ENCODE data around the gene CMIP.

CMIP gene

GRCh38 chr16:81642107-81642436, 197.5 kb downstream of the CMIP start:
- peaks cover 2% of the 10 kb centered on the region for H3K4me1 ChIP-seq (ENCODE audit: control insufficient read depth, insufficient read depth, low read length)
- no peak overlapping the region for H3K9ac ChIP-seq (ENCODE audit: low read depth, low read length)
- no peaks in the 10 kb centered on the region for H3K9me3 ChIP-seq (ENCODE audit: control insufficient read depth, insufficient read depth, low read length)
- H3K36me3 ChIP-seq (ENCODE audit: control insufficient read depth, insufficient read depth, low read length): no peaks in the 10 kb centered on the region
- no peak overlapping the region for H3K27ac ChIP-seq (ENCODE audit: low read depth, low read length)
- no peak overlapping the region for H3K4me3 ChIP-seq (ENCODE audit: low read depth, low read length)
- H3K27me3 ChIP-seq (ENCODE audit: control insufficient read depth, insufficient read depth, low read length): no peaks in the 10 kb centered on the region

- H3K4me1 ChIP-seq (ENCODE audit: control insufficient read depth, insufficient read depth, low read length): peaks cover 7% of the 10 kb centered on the region
- no peaks in the 10 kb centered on the region for H3K36me3 ChIP-seq (ENCODE audit: control insufficient read depth, insufficient read depth, low read length)
- no peak overlapping the region for H3K27ac ChIP-seq (ENCODE audit: low read depth, low read length)
These were observed 198.3 kb downstream of the CMIP start for GRCh38 chr16:81642943-81643342.

GRCh38 chr16:81645266-81645694, 200.7 kb downstream of the CMIP start:
- Histone ChIP-seq H3K9me3 (ENCODE audit: control insufficient read depth, insufficient read depth, low read length) (no peaks in the 10 kb centered on the region), H3K4me3 (ENCODE audit: low read depth, low read length) (no peak overlapping the region), H3K4me1 (ENCODE audit: control insufficient read depth, insufficient read depth, low read length) (peaks cover 7% of the 10 kb centered on the region), H3K9ac (ENCODE audit: low read depth, low read length) (no peak overlapping the region), H3K27me3 (ENCODE audit: control insufficient read depth, insufficient read depth, low read length) (no peaks in the 10 kb centered on the region), H3K27ac (ENCODE audit: low read depth, low read length) (no peak overlapping the region), H3K36me3 (ENCODE audit: control insufficient read depth, insufficient read depth, low read length) (no peaks in the 10 kb centered on the region)

More at GRCh38 chr16:81642943-81643342, 198.3 kb downstream of the CMIP start:
- H3K4me3 ChIP-seq (ENCODE audit: low read depth, low read length): no peak overlapping the region
- H3K27me3 ChIP-seq (ENCODE audit: control insufficient read depth, insufficient read depth, low read length): no peaks in the 10 kb centered on the region
- H3K9ac ChIP-seq (ENCODE audit: low read depth, low read length): no peak overlapping the region
- H3K9me3 ChIP-seq (ENCODE audit: control insufficient read depth, insufficient read depth, low read length): no peaks in the 10 kb centered on the region

- Histone ChIP-seq H3K27ac (ENCODE audit: low read depth, low read length) (no peak overlapping the region), H3K4me3 (ENCODE audit: low read depth, low read length) (no peak overlapping the region), H3K4me1 (ENCODE audit: control insufficient read depth, insufficient read depth, low read length) (peaks cover 13% of the 10 kb centered on the region), H3K9ac (ENCODE audit: low read depth, low read length) (no peak overlapping the region), H3K27me3 (ENCODE audit: control insufficient read depth, insufficient read depth, low read length) (no peaks in the 10 kb centered on the region), H3K36me3 (ENCODE audit: control insufficient read depth, insufficient read depth, low read length) (no peaks in the 10 kb centered on the region), H3K9me3 (ENCODE audit: control insufficient read depth, insufficient read depth, low read length) (no peaks in the 10 kb centered on the region)
These were observed 201.3 kb downstream of the CMIP start for GRCh38 chr16:81645925-81646324.

- no peak overlapping the region for H3K9ac ChIP-seq (ENCODE audit: low read depth, low read length)
- no peaks in the 10 kb centered on the region for H3K36me3 ChIP-seq (ENCODE audit: control insufficient read depth, insufficient read depth, low read length)
These were observed 202.0 kb downstream of the CMIP start for GRCh38 chr16:81646561-81646960.

GRCh38 chr16:81647527-81647926, 202.9 kb downstream of the CMIP start:
- Histone ChIP-seq H3K27me3 (ENCODE audit: control insufficient read depth, insufficient read depth, low read length) (no peaks in the 10 kb centered on the region), H3K27ac (ENCODE audit: low read depth, low read length) (peak overlapping the region; percentile 82), H3K4me3 (ENCODE audit: low read depth, low read length) (no peak overlapping the region), H3K4me1 (ENCODE audit: control insufficient read depth, insufficient read depth, low read length) (peaks cover 29% of the 10 kb centered on the region), H3K36me3 (ENCODE audit: control insufficient read depth, insufficient read depth, low read length) (no peaks in the 10 kb centered on the region), H3K9ac (ENCODE audit: low read depth, low read length) (no peak overlapping the region), H3K9me3 (ENCODE audit: control insufficient read depth, insufficient read depth, low read length) (no peaks in the 10 kb centered on the region)

More at GRCh38 chr16:81646561-81646960, 202.0 kb downstream of the CMIP start:
- H3K27me3 ChIP-seq (ENCODE audit: control insufficient read depth, insufficient read depth, low read length): no peaks in the 10 kb centered on the region
- H3K4me3 ChIP-seq (ENCODE audit: low read depth, low read length): no peak overlapping the region
- no peak overlapping the region for H3K27ac ChIP-seq (ENCODE audit: low read depth, low read length)
- H3K4me1 ChIP-seq (ENCODE audit: control insufficient read depth, insufficient read depth, low read length): peaks cover 20% of the 10 kb centered on the region
- H3K9me3 ChIP-seq (ENCODE audit: control insufficient read depth, insufficient read depth, low read length): no peaks in the 10 kb centered on the region

GRCh38 chr16:81649561-81650184, 205.1 kb downstream of the CMIP start:
- H3K36me3 ChIP-seq (ENCODE audit: control insufficient read depth, insufficient read depth, low read length): peaks cover 8% of the 10 kb centered on the region

GRCh38 chr16:81650281-81650680, 205.7 kb downstream of the CMIP start:
- no peak overlapping the region for H3K27ac ChIP-seq (ENCODE audit: low read depth, low read length)
- peaks cover 9% of the 10 kb centered on the region for H3K36me3 ChIP-seq (ENCODE audit: control insufficient read depth, insufficient read depth, low read length)
- no peak overlapping the region for H3K9ac ChIP-seq (ENCODE audit: low read depth, low read length)
- no peak overlapping the region for H3K4me3 ChIP-seq (ENCODE audit: low read depth, low read length)
- H3K4me1 ChIP-seq (ENCODE audit: control insufficient read depth, insufficient read depth, low read length): peaks cover 38% of the 10 kb centered on the region
- H3K27me3 ChIP-seq (ENCODE audit: control insufficient read depth, insufficient read depth, low read length): no peaks in the 10 kb centered on the region
- no peaks in the 10 kb centered on the region for H3K9me3 ChIP-seq (ENCODE audit: control insufficient read depth, insufficient read depth, low read length)

More at GRCh38 chr16:81649561-81650184, 205.1 kb downstream of the CMIP start:
- Histone ChIP-seq H3K27me3 (ENCODE audit: control insufficient read depth, insufficient read depth, low read length) (no peaks in the 10 kb centered on the region), H3K9ac (ENCODE audit: low read depth, low read length) (no peak overlapping the region), H3K9me3 (ENCODE audit: control insufficient read depth, insufficient read depth, low read length) (no peaks in the 10 kb centered on the region), H3K4me3 (ENCODE audit: low read depth, low read length) (no peak overlapping the region), H3K27ac (ENCODE audit: low read depth, low read length) (no peak overlapping the region), H3K4me1 (ENCODE audit: control insufficient read depth, insufficient read depth, low read length) (peaks cover 38% of the 10 kb centered on the region)

GRCh38 chr16:81650982-81651562, 206.5 kb downstream of the CMIP start:
- peaks cover 9% of the 10 kb centered on the region for H3K36me3 ChIP-seq (ENCODE audit: control insufficient read depth, insufficient read depth, low read length)
- no peaks in the 10 kb centered on the region for H3K9me3 ChIP-seq (ENCODE audit: control insufficient read depth, insufficient read depth, low read length)
- no peak overlapping the region for H3K9ac ChIP-seq (ENCODE audit: low read depth, low read length)
- peak overlapping the region; percentile 26 for H3K27ac ChIP-seq (ENCODE audit: low read depth, low read length)
- no peaks in the 10 kb centered on the region for H3K27me3 ChIP-seq (ENCODE audit: control insufficient read depth, insufficient read depth, low read length)
- peaks cover 38% of the 10 kb centered on the region for H3K4me1 ChIP-seq (ENCODE audit: control insufficient read depth, insufficient read depth, low read length)
- no peak overlapping the region for H3K4me3 ChIP-seq (ENCODE audit: low read depth, low read length)

GRCh38 chr16:81651758-81652718, 207.4 kb downstream of the CMIP start:
- no peaks in the 10 kb centered on the region for H3K27me3 ChIP-seq (ENCODE audit: control insufficient read depth, insufficient read depth, low read length)
- H3K9ac ChIP-seq (ENCODE audit: low read depth, low read length): no peak overlapping the region
- H3K4me3 ChIP-seq (ENCODE audit: low read depth, low read length): no peak overlapping the region
- no peaks in the 10 kb centered on the region for H3K9me3 ChIP-seq (ENCODE audit: control insufficient read depth, insufficient read depth, low read length)
- peak overlapping the region; percentile 52 for H3K27ac ChIP-seq (ENCODE audit: low read depth, low read length)
- H3K4me1 ChIP-seq (ENCODE audit: control insufficient read depth, insufficient read depth, low read length): peaks cover 37% of the 10 kb centered on the region
- H3K36me3 ChIP-seq (ENCODE audit: control insufficient read depth, insufficient read depth, low read length): peaks cover 9% of the 10 kb centered on the region

All from HUES48 (cell line).